Colon (tissue), 2 donors: Measurements from ENCODE around the gene FKBP14.
"Not testable (repeated sequence)": the region's sequence is repeated elsewhere in the genome, so short reads cannot be mapped to it uniquely, and the experiment has no call there.

Source experiments
- FAIRE-seq: peaks from 2 replicates; lab custom pipeline; 2012; peaks lifted over from hg19 to GRCh38; lab: Jason Lieb, UNC
- donor health status: control.
- donor health status: control.

FKBP14 gene

GRCh38 chr7:29989257-29989995 lies 37.1 kb downstream of the FKBP14 start, which contains the start of gene SCRN1:
SCRN1 (minus strand) TSS chr7:29989801; CDS start chr7:29969067, 20,734 bp downstream.
- no peak for FAIRE-seq

DNA sequence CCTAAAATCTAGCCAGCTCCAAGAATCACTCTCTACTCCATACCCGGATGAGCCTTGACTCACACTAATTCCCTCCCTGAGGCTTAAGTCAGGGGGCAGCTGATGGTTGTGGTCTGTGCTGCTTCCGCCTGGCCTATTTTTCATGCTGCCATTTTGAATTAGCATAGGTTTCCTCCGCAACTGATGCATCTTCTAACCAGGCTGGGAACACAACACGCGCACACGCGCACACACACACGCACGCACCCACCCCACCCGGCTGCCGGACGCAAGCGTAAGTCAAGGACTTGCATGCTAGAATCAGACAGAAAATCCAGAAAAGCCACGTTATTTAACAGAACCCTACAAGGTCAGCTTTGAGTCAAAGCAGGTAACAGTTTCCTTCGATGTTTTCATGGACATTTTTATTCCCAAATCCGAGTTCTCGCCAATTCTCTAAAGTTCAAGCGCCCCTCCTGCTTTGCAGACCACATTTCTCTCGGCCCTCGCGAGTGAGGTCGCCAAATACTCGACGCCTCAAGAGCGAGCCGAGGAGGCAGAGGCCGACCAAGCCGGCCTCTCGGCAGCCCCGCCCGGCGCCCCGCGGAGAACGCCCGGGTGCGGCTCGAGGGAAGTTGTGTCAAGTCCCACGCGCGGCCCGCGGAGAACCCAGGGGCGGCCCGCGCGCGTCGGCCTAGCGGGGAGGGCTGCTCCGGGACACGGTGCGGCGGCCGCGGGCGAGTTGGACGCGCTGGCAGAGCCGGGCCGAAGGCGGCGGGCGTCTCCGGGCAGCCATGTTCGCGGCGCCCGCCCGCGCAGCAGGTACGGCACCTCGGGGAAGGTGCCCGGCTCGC lies 37.9 kb downstream of the FKBP14 start:
- FAIRE-seq: no peak

DNA sequence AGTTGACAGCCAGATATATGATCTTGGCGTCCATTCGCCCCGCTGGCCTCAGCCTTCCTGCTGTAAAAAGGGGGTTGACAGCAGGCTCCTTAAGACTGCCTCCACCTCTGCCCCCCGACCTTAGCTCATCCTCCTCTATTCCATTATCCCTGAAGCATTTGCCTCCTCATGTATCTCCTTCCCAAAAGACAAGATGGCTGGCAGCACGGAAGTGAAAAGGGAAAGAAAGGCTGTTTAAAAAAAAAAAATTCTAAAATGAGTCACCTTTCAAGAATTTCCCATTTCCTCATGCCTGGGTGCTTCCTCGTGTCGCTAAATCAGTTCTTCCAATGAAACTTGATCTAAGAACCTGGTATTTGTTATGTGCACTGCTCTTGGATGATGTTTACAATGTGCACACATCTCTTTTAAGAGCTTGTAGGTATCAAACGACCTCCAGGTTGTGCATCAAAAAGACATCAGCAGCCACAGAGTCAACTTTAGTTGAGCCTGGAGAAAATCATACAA lies 38.6 kb downstream of the FKBP14 start:
- FAIRE-seq: no peak

GRCh38 chr7:29987083-29987482 lies 39.4 kb downstream of the FKBP14 start:
- FAIRE-seq: no peak

- no peak for FAIRE-seq
Measured at GRCh38 chr7:29980151-29980550, 46.4 kb downstream of the FKBP14 start.

DNA sequence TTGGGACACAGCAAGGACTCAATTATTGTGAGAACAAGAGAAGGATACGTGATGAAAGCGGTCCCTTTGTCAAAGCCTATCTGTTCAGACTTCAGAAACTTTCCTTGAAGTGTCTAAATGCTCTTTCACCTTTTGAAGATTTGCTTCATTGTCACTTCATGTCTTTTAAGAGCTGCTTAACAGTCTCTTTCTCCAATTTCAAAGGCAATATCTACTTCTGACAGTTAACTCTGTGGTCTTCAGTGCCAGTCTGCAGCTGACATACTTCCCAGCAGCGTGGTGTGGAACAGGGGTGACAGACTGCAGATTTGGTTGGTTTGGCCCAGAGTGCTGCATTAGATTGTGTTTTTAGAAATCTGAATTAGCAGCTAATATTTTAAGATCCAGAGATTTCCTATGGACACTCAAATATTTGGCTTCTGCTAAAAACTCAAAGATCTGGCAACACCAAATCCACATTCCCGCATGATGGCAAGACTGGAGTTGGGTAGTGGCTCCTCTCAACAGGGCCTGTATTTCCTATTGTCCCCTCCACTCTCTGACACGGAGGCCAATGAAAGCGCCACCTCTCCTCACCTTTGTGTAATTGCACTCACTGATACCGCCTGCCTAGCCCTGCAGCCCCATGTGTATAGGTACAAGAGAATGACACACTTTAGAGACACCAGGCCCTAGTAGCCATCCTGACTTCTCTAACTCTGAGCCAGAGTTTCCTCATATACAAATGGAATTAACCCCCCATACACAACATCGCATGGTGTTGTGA lies 48.4 kb downstream of the FKBP14 start:
- FAIRE-seq: no peak

GRCh38 chr7:29976673-29977415 lies 49.7 kb downstream of the FKBP14 start:
- no peak for FAIRE-seq

DNA sequence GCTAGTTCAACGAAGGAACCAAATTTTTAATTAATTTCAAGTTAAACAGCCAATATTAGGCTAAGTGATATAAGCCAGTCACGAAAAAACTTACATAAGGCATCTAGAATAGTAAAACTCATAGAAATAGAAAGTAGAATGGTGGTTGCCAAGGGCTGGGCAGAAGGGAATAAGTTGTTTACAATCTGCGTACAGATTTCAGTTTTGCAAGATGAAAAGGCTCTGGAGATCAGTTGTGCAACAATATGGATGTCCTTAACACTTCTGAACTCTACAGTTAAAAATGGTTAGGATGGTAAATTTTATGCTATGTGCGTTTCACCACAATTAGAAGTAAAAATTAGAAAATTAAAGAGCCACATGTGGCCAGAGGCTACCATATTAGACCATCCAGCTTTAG lies 50.2 kb downstream of the FKBP14 start:
- no peak for FAIRE-seq

DNA sequence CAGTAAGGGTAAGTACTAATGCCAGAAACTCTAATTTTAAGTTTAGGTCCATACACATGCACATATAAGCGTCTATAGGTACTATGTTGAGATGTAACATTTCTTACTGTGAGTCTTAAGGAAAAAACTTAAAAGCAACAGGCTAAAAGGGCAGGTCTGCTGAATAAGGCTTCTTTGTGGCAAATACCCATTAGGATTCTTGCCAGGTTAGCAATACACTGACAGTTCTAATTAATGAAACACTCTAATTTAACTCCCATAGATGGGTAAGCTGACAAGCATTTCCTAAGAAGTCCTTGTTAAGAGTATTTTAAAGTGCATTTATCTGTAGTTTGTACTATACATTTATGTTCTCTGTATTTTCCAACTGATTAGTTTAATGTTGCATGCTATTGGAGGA lies 50.9 kb downstream of the FKBP14 start:
- no peak for FAIRE-seq

DNA sequence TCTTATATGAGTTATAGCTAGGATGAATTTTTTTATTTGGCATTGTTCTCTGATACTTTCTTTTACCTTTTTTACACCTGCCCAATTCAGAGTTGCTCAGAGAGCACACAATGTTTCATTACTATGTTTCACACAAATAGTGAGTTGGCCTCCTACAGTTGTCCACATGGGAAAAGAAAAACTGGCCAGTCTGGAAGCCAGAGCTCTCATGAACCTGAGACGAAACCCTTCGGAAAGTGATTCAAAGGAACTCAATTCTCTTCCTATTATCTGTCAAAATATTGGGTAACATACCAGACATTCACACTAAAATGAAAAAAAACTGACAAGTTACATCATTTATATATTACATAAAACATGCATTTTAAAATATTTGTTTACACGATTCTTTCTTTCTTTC lies 52.2 kb downstream of the FKBP14 start:
- FAIRE-seq: no peak

GRCh38 chr7:29972315-29972669 lies 54.2 kb downstream of the FKBP14 start:
- no peak for FAIRE-seq

- no peak for FAIRE-seq
Measured at GRCh38 chr7:29971566-29972314, 54.8 kb downstream of the FKBP14 start.

GRCh38 chr7:29970158-29970557 lies 56.3 kb downstream of the FKBP14 start:
- FAIRE-seq: no peak

- FAIRE-seq: no peak
Measured at GRCh38 chr7:29969738-29970137, 56.8 kb downstream of the FKBP14 start.

DNA sequence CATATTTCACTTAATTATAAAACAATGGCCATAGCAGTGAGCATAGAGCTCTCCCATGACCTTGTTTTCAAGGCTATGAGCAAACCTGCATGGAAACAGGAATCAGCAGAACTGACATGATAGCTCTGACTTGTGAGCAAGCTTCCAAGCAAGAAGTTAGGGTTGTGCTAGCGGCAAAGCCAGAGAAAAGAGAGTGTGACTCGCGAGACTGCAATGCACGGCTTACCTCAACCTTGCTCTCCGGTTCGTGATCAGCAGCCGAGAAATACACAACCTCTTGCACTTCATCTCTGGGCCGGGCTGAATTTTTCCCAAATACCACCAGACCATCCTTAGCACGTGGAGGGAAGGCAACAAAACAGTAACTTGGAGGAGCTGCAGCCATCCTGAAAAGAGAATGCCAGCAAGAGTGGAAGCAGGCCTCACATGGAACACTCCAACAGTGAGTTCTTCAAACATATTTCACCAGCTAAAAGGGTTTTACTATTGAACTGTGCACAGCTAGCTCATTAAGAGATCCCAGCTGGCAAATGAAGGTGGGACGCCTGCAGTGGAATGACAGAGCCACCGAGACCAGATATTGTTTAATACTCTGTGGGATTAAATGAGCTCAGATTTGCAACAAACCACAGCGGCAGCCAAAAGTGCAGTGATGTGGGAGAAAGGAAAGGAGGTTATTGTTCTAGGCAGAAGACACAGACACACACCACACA lies 57.7 kb downstream of the FKBP14 start:
- FAIRE-seq: no peak

- no peak for FAIRE-seq
Measured at GRCh38 chr7:29965030-29965429, 61.5 kb downstream of the FKBP14 start.

GRCh38 chr7:29962035-29962434 lies 64.5 kb downstream of the FKBP14 start:
- FAIRE-seq: peak; percentile 78

GRCh38 chr7:29961611-29962010 lies 64.9 kb downstream of the FKBP14 start:
- FAIRE-seq: not testable (repeated sequence)
